GM21737 (cell line): ENCODE measurements around the gene ZNF800.

Source experiments
- ATAC-seq: cut with Tn5 transposase; IDR thresholded peaks from one replicate; pipeline ENCODE4 v1.9.1; 2021; ENCODE audit warnings: mild to moderate bottlenecking, moderate library complexity; ENCODE audit not compliant: unreplicated experiment

The ZNF800 gene

GRCh38 chr7:127350586-127350985 is 41.9 kb downstream of the ZNF800 start:
- no peak for ATAC-seq

GRCh38 chr7:127349881-127350280 is 42.6 kb downstream of the ZNF800 start:
- no peak for ATAC-seq

- no peak for ATAC-seq
These were observed 44.3 kb downstream of the ZNF800 start for GRCh38 chr7:127348247-127348631.

GRCh38 chr7:127347567-127348246 is 44.8 kb downstream of the ZNF800 start:
- ATAC-seq = peak; percentile 100

GRCh38 chr7:127346575-127347256 is 45.8 kb downstream of the ZNF800 start:
- ATAC-seq = no peak

GRCh38 chr7:127342596-127342995 is 49.9 kb downstream of the ZNF800 start:
- no peak for ATAC-seq

GRCh38 chr7:127338122-127338521 is 54.4 kb downstream of the ZNF800 start:
- ATAC-seq = no peak

- ATAC-seq = no peak
These were observed 54.9 kb downstream of the ZNF800 start for GRCh38 chr7:127337581-127337980.

GRCh38 chr7:127336458-127336857 is 56.0 kb downstream of the ZNF800 start:
- no peak for ATAC-seq

GRCh38 chr7:127332880-127333279 is 59.6 kb downstream of the ZNF800 start:
- no peak for ATAC-seq

- no peak for ATAC-seq
These were observed 62.4 kb downstream of the ZNF800 start for GRCh38 chr7:127330070-127330469.

- ATAC-seq = no peak
These were observed 69.5 kb downstream of the ZNF800 start for GRCh38 chr7:127322832-127323493.

- ATAC-seq = no peak
These were observed 70.2 kb downstream of the ZNF800 start for GRCh38 chr7:127322351-127322750.

- no peak for ATAC-seq
These were observed 71.5 kb downstream of the ZNF800 start for GRCh38 chr7:127320974-127321373.
